ENCODE measurements around the gene GALNT14. TPM values are rescaled to one million over a fixed set of nuclear protein-coding genes. Genes with fewer than 3 reads are reported as not detected.
A peak's percentile ranks its signal among the peaks of the same experiment; 100 is the strongest.

Gene GALNT14
- polyA plus RNA-seq, 12 donors = 2.1 to 5.2 (median 3.0) TPM; not detected in 2

- no peak for DNase-seq
Observed at GRCh38 chr2:30899516-30900054, 238.7 kb downstream of the GALNT14 start.

GRCh38 chr2:30897539-30897938 lies 240.7 kb downstream of the GALNT14 start:
- DNase-seq = no peak

DNA sequence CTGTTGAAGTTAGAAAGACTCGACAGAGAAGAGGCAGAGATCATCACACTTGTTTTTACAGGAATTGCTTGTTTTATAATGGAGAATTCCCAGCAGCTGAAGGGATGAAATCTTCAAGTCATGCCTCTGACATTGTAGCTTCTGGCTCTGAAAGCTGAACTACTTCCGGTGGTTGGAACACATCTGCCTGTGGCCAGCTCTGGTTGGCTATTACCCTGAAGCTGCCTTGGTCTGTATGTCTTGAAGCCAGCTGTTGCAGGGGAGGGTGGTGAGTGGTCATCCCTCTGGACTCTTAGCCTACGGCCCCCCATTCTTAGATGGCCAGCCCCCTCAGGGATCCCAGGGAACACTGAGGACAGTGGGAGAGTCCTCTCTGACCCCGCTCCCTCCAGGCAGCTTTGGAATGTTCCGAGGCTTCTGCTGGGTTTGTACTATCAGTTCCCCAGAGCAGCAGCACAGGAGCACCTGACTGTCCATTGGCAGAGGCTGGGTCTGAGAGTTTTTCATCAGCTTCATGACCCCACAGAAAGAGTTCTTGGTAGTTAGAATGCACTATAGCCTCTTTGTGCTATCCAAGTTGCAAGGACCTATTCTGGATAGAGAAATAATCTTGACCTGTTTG lies 243.6 kb downstream of the GALNT14 start:
- DNase-seq = no peak

DNA sequence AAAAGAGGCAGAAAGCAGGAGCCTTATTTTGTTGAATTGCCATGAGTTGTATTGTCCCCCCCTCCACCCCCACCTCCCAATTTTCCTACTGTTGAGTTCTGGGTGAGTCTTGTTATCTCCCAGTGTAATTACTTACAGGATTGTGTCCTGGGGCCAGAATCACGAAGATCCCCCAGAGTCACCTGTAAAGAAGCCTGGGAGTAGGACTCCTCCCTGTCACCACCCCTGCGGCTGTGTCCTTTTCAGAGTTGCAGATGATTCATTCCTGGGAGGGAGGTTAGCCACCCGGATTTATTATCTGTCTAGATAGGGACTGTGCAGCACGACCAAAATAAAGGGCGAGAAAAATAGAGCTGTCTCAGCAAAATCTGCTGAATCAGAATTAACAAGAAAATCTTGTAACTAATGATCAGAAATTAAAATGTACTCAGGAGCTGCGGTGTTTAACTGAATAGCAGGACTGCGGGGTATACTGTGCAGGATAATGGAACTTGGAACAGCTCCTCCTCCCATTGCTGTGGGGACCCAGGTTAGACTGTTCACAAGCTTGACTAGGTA lies 249.3 kb downstream of the GALNT14 start:
- no peak for DNase-seq

DNA sequence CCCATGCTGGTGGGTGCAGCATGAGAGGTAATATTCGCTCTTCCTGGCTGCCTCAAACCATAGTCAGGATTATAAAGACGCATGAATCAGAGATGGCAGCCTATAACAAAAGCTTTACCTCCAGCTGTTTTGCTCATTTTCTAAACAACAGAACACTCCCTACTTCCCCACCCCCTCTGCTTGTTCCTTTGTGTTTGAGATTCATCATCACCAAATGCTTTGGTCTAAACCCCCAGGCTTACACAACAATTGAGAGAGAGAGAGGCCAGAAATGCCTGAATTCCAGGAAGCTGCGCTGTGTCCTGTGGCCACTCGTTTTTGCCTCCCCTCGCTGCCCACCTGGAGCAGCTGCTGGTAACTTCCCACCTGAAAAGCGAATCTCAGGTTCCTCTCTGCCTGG lies 252.2 kb downstream of the GALNT14 start:
- no peak for DNase-seq

- DNase-seq = no peak
Observed at GRCh38 chr2:30883822-30884221, 254.4 kb downstream of the GALNT14 start.

- no peak for DNase-seq
Observed at GRCh38 chr2:30883184-30883583, 255.1 kb downstream of the GALNT14 start.

DNA sequence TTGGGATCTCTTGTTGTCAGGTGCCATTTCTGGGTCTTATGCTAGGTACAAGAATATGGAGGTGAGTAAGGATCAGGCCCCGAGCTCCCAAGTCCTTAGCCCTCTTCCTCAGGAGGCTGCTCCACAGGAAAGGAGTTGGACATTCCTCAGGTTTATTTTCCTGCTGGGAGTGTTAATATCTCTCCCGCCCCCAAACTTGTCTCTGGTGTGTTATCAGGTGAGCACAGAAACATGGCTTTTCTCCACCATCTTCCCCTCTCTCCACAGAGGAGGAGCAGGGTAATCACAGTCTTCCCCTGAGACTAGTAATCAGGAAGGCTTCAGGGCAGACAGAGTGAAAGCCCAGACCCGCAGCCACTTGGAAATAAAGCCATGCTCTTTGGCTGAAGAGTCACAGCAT lies 257.7 kb downstream of the GALNT14 start:
- no peak for DNase-seq

DNA sequence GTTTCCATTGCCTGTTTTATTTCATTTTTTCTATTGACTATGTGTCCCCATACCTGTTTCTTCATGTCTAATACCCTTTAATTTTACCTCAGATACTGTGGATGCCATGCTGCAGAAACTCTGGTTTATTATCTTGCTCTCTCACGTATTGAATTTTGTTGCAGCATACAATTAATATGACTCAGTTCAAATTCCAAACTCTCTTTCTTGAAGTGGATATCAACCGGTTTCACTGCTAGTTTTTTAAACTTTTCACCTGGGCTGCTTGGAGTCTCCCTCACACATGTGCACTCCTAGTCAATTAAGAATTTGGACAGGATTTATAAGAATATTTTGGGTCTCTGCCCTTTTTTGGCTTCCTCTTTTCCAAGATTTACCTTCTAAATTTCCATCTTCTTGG lies 260.4 kb downstream of the GALNT14 start:
- DNase-seq = no peak

DNA sequence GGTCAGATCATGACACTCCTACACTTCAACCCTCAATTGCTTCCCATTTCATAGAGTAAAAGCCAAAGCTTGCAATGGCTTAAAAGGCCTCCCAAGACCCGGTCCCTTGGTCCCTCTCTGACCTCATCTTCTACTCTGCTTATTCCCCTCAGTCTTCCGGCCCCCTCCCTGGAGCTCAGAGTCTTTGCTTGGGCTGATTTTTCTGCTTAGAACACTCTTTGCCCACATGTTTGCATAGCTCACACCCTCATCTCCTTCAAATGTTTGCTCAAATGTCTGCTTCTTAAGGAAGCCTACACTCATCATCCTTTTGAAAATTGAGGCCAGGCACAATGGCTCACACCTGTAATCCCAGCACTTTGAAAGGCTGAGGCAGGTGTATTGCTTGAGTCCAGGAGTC lies 265.4 kb downstream of the GALNT14 start:
- no peak for DNase-seq

- no peak for DNase-seq
Observed at GRCh38 chr2:30871980-30872789, 266.1 kb downstream of the GALNT14 start.

DNA sequence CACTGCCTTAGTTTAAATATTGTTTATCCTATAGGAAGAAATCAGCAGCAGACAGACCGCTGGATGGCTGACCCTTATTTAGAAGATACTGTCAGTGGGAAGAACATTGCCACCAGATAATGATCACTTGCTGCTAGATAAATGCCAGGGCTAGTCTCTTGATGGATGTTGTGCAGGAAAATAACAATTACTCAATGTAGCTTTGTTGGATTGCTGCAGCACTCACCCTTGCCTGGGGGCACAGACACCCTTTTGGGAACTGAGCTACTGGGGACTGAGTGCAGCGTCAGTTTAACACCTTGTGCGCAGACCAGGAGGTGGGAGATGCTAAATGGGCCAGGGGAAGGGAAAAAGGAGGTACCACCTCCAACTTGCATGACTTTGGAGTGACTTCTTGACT lies 266.8 kb downstream of the GALNT14 start:
- no peak for DNase-seq

GRCh38 chr2:30869988-30870387 lies 268.3 kb downstream of the GALNT14 start:
- DNase-seq = no peak

DNA sequence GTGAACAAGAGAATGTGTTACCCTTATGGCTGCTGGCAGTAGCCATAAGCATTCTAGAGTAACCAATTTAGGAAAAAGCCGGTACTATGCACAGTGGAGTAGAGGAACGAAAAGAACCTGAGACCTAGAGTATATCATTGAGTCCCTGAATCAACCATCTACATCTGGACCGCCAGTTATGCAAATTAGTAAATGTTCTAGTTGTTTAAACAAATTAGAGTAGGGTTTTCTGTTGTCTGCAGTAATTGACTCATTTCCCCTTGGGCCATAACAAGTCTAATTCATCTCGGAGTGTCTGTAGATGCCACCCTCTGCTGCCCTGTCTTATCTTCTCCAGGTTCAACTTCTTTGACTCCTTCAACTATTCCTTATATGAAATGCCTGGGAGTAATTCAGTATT lies 270.9 kb downstream of the GALNT14 start:
- no peak for DNase-seq

DNA sequence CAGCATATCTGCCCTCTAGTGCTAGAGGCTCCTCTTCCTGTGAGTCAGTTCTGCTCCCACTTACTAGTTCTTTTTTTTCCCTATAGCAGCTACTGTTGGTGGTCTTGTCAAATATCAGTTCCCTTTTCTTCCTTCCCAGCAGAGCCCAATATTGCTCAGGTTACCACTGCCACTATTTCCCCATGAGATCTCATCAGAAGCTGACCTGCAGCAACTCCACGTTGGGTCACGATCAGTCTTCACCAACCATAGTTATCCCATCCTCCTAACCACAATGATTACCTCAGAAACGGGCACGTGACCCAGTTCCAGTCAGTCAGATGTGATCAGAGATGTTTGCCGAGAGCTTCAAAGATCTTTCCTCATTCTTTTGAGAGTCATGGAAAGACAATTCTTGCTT lies 271.3 kb downstream of the GALNT14 start:
- no peak for DNase-seq

DNA sequence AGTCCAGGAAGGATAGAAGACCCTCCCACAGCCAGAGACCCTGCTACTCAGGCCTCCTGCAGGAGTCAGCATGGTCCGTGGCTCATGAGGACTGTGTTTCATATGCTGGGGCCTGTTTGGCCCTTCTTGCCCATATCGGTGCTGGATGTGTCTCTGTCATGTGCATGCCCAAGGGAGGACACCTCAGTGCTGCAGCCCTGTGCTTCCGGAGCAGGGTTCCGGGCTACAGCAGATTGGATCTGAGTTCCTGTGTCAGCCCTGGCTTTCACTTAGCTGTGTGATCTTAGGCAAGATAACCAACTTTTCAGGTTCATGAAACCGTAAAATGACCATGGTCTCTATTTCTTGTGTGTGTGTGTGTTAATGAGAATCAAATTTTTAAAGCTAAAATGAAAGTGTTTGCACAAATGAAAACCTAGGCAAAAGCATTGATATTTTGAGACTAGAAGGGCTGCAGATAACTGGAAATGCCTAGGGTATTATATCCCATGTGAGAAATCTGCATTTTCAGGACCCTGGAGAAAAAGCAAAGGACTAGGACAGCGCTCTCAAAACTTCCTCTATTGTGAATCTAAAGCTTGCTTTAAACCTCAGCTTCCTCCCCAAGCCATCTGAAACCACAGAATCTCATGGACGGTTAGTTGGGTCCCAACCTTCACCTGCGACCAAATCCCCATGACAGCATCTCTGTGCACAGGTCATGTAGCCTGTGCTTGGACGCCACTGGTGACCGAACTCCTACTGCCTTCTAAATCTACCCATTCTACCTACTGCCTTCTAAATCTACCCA lies 272.2 kb downstream of the GALNT14 start:
- no peak for DNase-seq

DNA sequence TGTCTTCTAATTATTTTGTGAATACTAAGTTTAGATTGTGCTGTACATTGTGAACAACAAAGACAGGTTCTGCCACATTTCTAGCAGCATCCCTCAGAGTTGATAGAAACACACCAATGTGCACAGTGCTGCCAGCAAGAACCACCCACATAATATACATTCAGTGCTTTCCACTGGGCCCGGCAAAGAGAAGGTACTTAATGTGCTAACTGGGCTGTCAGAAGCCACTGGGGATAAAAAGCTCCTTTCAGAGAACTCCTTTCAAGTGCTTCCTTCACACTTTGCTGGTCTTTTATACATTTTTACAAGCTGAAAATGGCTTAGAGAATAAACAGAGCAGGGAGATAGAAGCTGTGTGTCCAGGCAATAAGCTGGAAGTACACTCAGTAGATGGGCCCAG lies 273.0 kb downstream of the GALNT14 start:
- no peak for DNase-seq

DNA sequence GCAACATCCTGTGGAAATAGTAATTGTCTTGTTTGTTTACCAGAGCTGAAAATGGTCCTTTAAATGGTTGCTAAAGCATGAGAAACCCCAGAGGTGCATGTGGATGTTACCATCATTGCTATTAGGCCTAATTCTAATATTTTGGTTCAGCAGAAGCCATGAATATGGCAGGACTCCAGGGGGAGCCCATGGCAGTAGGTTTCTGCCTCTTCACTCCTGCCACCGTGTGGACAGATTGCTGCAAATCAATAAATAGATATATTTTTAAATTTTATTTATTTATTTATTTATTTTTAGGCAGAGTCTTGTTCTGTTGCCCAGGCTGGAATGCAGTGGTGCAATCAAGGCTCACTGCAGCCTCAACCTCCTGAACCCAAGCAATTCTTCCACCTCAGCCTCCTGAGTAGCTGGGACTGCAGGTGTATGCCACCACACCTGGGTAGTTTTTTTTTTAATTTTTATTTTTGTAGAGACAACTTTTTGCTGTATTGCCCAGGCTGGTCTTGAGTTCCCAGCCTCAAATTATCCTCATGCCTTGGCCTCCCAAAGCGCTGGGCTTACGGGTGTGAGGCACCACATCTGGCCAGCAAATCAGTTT lies 276.1 kb downstream of the GALNT14 start:
- DNase-seq = peak; percentile 57

DNA sequence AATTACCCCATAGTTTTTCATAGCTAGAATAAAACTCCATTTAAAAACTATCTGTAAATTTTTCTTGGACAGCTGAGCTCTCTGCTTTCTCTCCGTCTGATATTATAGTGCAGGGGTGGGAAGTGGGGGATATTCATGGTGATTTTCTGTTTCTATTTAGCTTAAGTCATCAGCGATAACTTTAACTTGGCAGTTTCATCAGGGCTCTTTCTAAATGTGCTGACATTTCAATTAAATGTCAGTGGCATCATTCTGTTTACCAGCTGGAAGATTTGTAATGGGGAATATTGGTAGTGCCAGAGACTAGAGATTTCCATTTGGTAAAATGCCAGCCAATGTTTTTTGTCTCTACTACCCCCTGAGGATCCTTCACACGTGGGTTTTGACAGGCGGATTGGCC lies 277.5 kb downstream of the GALNT14 start:
- no peak for DNase-seq

All from muscle of arm (tissue), 12 donors.